H1 (cell line): ENCODE measurements around the gene PAXX. TPM values are rescaled to one million over a fixed set of nuclear protein-coding genes. Genes with fewer than 3 reads are reported as not detected.

ENCODE experiments used
- RNF2 ChIP-seq: fragments of 200-900, 300-1000 bp; sonication (generic); IDR thresholded peaks from 2 replicates; pipeline ENCODE4 v1.7.1; 2016; ENCODE audit warnings: borderline replicate concordance, low read depth, mild to moderate bottlenecking, antibody characterized with exemption, low read length; ENCODE audit not compliant: poor library complexity, severe bottlenecking; ENCODE audit errors: missing control alignments
- polyA plus RNA-seq, 7 experiments: library from polyadenylated mRNA; depleted of rRNA in 3 of 7; stranded (reverse) in 5 of 7; unstranded in 2 of 7; fragments of >200 nt in 5 of 7; fragments of 200-250 nt in 2 of 7; gene quantifications; 1 replicate in 5 of 7; 2 replicates in 1 of 7; 4 replicates in 1 of 7; pipeline versions ENCODE4 v1.2.1 to v1.2.3, GENCODE V29; 2011 to 2013; ENCODE audit warnings: missing spikeins in 2 of 7, mixed read lengths in 2 of 7
- total RNA-seq: library from RNA; stranded (reverse); fragmentation: NEBNext Ultra II Directional; extraction: Animal tissue kit (Norgen Biotek cat#: 25700); gene quantifications from 2 replicates; pipeline ENCODE4 v1.2.1, GENCODE V29; 2021

PAXX gene
- total and polyA plus RNA-seq, 2 of the 8 experiments (the other 6 are each of a cell fraction or from before 2014, with no cell fraction given): 43.4 to 45.9 TPM

- no peak for TF ChIP-seq RNF2
- TF ChIP-seq, all 59 proteins: peak for 2
Measured at GRCh38 chr9:137027369-137028262, 35.4 kb downstream of the PAXX start, which contains the start of gene ABCA2 (continued).
